Posterior vena cava (tissue), 2 donors: ENCODE data around the gene ZNF320. TPM values are rescaled to one million over a fixed set of nuclear protein-coding genes. Genes with fewer than 3 reads are reported as not detected.
A peak's percentile ranks its signal among the peaks of the same experiment; 100 is the strongest.
"Not testable (repeated sequence)": the region's sequence is repeated elsewhere in the genome, so short reads cannot be mapped to it uniquely, and the experiment has no call there.

ENCODE experiments used
- DNase-seq: peaks from one replicate; pipeline ENCODE4 v3.0.0-alpha.2; 2020; ENCODE audit warnings: low spot score
- intact Hi-C, 2 donors: fragments of 100-400 bp; cut with DNase I; formaldehyde crosslinking; loops; one replicate each; pipeline versions ENCODE4 v1.14.1 to v1.14.2; 2022 to 2023
- total RNA-seq, 2 donors: library from RNA; stranded (reverse); fragmentation: NEBNext Ultra II Directional; extraction: Animal tissue kit (Norgen Biotek cat#: 25700); gene quantifications; one replicate each; pipeline ENCODE4 v1.2.1, GENCODE V29; 2021
- donor health status: DM: yes; HTN: yes; CAD: no.
- donor health status: DM: yes; HTN: yes; CAD: no.

The ZNF320 gene
- total RNA-seq, 2 donors from 2014 or later: 7.5 to 8.2 TPM

DNA sequence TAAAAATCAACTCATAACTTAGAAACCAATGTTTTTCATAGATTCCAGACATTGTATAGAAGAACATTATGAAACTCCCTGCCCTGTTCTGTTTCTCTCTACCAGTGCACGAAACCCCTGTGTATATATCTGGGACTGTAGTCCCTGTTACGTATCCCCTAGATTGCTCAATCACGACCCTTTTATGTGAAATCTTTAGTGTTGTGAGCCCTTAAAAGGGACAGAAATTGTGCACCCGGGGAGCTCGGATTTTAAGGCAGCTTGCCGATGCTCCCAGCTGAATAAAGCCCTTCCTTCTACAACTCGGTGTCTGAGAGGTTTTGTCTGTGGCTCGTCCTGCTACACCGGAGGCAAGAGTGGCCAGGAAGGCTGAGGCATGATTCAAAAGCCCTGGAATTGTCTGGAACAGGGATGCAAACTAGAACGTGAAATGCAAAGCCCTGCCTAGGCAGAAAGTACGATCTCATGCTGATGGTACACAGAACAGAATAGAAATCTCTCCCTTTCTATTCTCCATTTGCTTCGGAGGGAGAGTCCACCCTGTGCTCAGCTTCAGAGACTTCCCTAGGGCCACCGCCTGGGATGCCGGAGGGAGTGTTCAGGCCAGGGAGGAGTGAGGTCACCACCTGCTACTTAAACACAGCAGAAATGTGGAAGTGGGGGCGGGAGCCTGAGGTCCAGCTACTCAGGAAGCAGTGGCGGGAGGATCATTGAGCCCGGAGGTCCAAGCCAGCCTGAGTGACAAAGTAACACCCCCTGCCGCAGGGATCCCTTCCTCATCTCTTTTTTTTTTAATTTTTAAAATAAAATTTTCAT, 26.6 kb upstream of the ZNF320 start:
- intact Hi-C loops: no loop called here
- peak; percentile 85 for DNase-seq

DNA sequence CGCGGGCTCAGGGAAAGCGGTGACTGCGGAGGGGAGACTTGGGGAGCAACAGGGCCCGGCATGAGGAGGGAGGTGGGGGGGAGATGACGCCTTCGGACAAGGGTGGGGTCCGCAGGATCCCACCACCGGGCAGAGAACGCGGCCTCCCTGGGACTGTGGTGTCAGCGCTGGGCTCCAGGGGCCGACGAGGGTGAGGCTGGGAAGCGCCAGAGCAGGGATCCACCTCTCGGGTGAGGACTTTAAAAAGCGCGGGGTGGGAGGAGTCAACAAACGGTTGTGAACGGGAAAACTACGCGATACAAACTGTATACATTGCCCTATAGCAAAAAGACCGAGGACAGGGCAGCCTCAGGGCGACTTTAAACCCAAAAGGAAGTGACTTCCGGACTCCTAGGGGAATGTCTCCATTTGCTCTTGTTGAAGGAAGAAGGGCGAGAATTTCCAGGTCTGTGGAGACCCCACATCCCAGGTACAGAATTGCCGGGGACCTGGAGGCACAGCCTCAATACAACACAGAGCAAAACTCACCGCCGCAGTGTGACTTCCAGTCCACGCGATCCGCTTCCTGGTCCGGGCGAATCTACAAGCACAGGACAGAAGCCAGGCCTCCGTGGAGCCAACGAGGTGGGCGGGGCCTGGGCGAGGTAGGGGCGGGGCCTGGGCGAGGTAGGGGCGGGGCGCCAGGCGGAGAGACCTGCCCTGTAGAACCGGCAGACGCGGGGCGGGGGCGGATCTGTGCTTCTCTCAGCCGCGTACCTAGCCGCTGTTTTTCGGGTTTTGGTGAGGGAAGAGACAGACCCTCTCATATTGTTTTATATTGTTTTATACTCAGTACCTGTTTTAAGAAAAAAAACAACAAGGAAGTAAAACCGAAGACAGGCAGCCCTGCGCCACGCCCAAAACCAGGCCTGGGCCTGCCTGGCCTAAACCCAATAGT, 25.7 kb upstream of the ZNF320 start, which contains the start of gene ZNF888:
TSS of gene ZNF888 (minus strand) at position 588 of the 937 bp plus-strand sequence. CDS start 5,555 bp downstream, outside the sequence.
- DNase-seq: peak; percentile 96
- intact Hi-C loops: no loop called here

DNA sequence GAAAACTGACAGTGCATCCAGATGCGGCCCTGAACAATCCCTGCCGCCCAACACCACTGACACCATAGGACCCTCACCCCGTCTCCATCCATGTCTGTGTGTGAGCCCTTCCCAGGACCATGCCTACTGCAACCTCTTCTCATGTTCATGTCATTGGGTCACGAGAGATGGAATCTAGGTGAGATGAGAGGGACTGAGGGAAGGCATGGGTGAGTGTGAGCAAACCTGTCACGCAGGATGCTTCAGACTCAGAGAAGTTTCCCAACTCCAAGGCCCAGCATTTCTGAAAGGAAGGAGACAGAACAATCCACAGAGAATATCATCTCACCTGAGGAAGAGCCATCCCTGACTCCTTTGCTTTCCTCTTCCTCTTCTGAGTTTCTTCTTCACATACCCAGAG, 20.1 kb upstream of the ZNF320 start:
- intact Hi-C loops: loop anchor here in 1 of 2 donors (5.0 kb wide), 1 partner anchor 1045 kb away; no protein-coding TSS in a partner anchor
- DNase-seq: no peak

DNA sequence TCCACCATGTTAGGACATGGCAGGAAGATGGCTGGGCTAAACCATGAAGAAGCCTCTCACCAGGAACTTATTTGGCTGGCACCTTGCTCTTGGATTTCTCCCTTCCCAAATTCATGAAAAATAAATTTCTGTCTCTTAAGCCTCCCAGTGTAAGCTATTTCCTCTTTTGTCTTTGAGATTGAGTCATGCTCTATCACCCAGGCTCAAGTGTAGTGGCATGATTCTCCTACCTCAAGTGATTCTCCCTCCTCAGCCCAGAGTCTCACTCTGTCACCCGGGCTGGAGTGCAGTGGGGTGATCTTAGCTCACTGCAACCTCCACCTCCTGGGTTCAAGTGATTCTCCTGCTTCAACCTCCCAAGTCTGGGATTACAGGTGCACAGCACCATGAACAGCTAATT, 13.2 kb upstream of the ZNF320 start:
- intact Hi-C loops: no loop called here
- no peak for DNase-seq

DNA sequence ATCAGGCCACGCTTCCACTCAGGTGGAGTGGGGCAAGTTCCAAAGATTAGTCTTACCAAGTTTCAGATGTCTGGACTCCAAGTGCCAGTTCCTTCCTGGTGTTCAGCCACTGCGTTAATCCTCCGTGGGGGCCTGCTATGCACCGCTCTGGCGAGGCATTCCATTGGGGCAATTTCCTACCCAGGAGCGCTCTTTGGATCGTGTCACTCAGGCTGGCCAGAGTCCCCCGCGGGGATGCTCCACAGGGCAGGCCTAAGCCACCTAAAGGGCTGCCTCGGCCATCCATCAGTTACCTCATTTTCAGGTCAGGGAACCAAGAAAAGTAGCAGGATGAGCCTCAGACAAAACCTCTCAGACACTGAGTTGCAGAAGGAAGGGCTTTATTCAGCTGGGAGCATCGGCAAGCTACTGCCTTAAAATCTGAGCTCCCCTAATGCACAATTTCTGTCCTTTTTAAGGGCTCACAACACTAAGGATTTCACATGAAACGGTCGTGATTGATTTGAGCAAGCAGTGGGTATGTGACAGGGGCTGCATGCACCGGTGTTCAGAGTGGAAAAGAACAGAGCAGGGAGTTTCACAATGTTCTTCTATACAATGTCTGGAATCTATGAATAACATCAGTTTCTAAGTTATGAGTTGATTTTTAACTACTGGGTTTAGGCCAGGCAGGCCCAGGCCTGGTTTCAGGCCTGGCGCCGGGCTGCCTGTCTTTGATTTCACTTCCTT, 6.8 kb upstream of the ZNF320 start:
- DNase-seq, intact Hi-C loops: not testable (repeated sequence)

DNA sequence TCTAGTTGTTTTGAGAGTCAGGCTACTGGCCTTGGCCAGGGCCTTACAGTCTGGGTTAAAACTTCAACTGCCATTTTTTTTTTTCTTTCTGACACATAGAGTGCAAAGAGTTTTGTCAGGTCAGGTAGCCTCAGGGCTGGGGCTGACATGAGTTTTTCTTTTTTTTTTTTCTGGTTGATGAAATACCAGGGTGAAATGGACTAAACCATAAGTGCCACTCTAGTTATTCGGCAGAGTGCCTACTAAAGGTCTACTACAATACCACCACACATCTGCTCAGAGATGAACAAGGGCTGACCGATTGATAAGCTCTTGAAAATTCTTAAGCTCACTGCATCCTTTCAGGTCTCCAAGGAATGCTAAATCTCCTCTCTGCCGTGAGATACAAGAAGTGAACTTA, 4.4 kb upstream of the ZNF320 start:
- intact Hi-C loops: no loop called here
- no peak for DNase-seq

DNA sequence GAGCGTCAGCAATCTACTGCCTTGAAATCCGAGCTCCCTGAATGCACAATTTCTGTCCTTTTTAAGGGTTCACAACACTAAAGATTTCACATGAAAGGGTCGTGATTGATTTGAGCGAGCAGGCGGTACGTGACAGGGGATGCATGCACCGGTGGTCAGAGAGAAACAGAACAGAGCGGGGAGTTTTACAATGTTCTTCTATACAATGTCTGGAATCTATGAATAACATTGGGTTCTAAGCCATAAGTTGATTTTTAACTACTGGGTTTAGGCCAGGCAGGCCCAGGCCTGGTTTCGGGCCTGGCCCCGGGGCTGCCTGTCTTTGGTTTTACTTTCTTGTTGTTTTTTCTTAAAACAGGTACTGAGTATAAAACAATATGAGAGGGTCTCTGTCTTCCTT, 1.2 kb upstream of the ZNF320 start:
- DNase-seq, intact Hi-C loops: not testable (repeated sequence)

DNA sequence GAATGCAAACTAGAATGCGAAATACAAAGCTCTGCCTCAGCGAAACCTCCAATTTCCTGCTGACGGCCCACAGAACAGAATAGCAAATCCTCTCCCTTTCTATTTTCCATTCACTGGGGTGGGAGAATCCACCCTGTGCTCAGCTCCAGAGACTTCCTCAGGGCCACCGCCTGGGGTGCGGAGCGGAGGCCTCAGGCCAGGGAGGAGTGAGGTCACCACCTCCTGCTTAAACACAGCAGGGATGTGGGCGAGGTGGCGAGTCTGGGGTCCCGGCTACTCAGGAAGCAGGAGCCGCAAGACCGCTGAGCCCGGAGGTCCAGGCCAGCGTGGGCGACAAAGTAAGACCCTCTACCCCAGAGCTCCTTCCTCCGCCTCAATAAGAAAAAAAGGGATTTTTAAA, 666 bp upstream of the ZNF320 start:
- DNase-seq: no peak
- intact Hi-C loops: no loop called here

DNA sequence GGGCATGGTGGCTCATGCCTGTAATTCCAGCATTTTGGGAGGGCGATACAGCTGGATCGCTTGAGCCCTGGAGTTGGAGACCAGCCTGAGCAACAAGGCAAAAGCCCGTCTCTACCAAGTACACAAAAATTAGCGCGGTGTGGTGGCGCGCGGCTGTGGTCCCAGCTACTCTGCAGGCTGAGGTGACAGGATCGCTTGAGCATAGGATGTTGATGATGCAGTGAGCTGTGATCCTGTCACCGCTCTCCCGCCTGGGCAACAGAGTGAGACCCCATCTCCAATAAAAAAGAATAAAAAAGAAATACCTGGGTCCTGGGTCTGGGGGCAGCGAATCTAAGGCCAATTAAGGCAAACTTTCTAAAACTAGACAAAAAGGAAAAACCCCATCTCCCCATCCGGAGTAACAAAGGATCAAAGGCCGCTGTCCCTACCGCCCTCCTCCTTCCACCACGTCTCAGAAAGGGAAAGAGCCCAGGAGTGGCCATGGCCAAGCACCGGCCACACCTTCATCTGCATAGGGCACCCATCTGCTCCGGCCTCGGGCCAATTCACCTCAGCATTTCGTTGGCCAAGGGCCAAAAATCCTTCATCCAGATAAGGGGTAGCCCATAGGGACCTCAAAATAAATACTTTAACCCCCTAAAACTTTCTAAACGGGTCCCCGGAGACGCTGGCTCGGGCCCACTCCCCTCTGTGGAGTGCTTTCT, 851 bp downstream of the ZNF320 start:
- DNase-seq: no peak

DNA sequence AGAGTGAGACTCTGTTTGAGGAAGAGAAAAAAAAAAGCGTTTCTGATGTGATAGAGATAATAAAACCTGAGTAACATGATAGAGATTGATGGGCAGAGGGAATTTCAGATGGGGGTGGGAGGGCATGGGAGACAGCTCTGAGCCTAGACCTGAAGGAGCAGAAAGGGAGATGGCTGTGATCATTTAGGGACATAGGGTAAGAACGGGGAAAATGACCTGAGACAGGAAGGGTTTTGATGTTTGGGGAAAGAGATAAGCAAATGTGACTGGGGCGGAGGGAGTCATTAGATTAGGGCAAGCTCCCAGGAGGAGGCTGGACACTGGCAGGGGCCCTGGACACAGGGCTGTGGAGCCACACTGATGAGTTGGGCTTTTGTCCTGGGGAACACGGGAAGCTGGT, 6.1 kb downstream of the ZNF320 start:
- intact Hi-C loops: no loop called here
- DNase-seq: no peak

More for the DNA sequence above, 851 bp downstream of the ZNF320 start:
- intact Hi-C loops: no loop called here

DNA sequence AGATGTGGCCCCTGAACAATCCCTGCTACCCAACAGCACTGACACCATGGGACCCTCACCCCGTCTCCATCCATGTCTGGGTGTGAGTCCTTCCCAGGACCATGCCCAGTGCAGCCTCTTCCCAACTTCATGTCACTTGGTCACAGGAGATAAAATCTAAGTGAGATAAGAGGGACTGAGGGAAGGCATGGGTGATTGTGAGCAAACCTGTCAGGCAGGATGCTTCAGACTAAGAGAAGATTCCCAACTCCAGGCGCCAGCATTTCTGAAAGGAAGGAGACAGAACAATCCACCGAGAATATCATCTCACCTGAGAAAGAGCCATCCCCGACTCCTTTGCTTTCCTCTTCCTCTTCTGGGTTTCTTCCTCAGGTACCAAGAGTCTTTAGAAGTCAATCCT, 7.5 kb downstream of the ZNF320 start:
- DNase-seq: no peak
- intact Hi-C loops: no loop called here

DNA sequence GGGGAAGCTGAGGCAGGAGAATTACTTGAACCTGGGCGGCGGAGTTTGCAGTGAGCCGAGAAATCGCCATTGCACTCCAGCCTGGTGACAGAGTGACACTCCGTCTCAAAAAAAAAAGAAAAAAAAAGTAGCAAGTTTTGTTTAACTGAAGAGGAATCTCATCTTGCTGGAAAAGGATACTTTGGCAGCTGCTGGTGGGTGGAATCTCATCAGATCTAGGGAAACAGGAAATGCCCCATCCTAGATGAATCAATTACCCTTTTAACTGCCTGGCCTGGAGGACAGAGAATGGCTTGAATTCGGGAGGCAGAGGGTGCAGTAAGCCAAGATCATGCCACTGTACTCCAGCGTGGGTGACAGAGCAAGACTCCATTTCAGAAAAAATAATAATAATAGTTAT, 8.4 kb downstream of the ZNF320 start:
- DNase-seq: no peak
- intact Hi-C loops: no loop called here

DNA sequence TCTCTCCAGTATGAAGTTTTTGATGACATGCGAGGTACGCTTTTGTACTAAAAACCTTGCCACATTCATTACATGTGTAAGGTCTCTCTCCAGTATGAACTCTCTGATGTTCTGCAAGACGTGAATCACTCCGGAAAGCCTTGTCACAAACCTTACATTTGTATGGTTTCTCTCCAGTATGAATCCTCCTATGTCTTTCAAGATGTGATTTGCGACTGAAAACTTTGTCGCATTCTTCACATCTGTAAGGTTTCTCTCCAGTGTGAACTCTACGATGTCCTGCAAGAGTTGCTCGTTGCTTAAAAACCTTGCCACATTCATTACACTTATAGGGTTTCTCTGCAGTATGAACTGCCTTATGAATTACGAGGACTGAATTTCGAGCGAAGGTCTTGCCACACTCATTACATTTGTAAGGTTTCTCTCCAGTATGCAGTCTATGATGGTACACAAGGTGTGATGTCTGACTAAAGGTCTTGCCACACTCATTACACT, 16.5 kb downstream of the ZNF320 start:
- no peak for DNase-seq
- intact Hi-C loops: no loop called here

DNA sequence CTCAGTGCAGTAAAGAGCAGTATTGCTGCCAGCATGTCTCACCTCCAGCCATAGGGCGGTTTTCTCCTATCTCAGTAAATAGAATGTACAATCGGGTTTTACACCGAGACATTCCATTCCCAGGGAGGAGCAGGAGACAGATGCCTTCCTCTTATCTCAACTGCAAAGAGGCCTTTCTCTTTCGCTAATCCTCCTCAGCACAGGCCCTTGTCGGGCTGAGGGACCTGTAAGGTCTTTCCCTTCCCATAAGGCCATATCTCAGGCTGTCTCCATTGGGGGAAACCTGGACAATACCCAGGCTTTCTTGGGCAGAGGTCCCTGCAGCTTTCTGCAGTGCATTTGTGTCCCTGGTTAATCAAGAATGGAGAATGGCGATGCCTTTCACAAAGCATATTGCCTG, 24.4 kb downstream of the ZNF320 start:
- intact Hi-C loops, DNase-seq: not testable (repeated sequence)

DNA sequence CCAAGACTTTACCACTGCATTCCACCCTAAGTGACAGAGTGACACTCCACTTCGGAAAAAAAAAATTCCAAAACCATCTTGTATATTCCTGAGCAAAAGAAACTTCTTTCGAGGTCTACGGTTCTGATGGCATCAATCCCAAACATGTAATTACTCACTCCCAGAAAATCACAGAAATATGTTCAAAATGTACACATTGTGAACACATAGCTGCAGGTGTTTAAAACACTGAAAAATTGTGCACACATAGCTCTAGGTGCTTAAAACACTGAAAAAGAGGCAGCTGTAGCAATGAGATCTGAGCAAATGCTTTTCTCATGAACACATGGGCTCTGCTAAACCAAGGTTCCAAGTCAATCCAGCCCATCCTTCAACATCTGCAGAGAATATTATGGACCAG, 26.0 kb downstream of the ZNF320 start:
- intact Hi-C loops: no loop called here
- no peak for DNase-seq

DNA sequence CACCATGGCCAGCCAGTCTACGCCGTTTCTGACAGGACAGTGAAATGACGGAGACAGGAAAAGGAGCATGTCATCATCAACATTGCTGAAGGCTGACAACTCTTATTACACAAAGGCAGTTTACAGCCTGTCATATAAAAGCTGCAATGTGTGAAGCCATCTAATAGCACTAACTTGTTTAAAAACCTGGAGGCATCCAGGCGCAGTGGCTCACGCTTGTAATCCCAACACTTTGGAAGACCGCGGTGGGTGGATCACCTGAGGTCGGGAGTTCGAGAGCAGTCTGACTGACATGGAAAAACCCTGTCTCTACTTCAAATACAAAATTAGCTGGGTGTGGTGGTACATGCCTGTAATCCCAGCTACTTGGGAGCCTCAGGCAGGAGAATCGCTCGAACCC, 29.4 kb downstream of the ZNF320 start:
- intact Hi-C loops: not testable (repeated sequence)

DNA sequence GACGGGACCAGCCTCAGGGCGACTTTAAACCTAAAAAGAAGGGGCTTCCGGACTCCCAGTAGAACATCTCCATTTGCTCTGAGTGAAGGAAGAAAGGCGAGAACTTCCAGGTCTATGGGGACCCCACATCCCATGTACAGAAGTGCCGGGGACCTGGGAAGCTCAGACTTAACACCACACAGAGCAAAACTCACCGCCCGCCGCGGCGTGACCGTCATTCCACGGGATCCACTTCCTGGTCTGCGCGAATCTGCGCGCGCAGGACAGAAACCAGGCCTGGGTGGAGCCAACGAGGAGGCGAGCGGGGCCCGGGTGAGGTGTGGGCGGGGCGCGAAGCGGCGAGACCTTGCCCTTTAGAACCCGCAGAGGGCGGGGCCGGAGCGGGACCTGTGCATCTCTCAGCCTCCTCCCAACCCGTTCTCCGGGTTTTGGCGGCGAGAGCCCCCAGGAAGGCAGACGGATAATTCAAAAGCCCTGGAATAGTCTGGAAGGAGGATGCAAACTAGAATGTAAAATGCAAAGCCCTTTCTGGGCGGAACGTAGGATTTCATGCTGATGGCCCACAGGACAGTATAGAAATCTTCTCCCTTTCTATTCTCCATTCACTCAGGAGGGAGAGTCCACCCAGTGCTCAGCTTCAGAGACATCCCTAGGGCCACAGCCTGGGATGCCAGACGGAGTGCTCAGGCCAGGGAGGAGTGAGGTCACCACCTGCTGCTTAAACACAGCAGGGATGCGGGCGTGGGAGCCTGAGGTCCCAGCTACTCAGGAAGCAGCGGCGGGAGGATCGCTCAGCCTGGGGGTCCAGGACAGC, 39.9 kb downstream of the ZNF320 start, which contains the start of gene ZNF468:
TSS of gene ZNF468 (minus strand) at position 242 of the 814 bp plus-strand sequence. CDS start 3,347 bp downstream, outside the sequence.
- peak; percentile 95 for DNase-seq
- intact Hi-C loops: not testable (repeated sequence)

More for the DNA sequence above, 29.4 kb downstream of the ZNF320 start:
- DNase-seq: not testable (repeated sequence)
